Measurements from ENCODE around the gene NAAA.
"Not testable (repeated sequence)": the region's sequence is repeated elsewhere in the genome, so short reads cannot be mapped to it uniquely, and the experiment has no call there.

NAAA gene

DNA sequence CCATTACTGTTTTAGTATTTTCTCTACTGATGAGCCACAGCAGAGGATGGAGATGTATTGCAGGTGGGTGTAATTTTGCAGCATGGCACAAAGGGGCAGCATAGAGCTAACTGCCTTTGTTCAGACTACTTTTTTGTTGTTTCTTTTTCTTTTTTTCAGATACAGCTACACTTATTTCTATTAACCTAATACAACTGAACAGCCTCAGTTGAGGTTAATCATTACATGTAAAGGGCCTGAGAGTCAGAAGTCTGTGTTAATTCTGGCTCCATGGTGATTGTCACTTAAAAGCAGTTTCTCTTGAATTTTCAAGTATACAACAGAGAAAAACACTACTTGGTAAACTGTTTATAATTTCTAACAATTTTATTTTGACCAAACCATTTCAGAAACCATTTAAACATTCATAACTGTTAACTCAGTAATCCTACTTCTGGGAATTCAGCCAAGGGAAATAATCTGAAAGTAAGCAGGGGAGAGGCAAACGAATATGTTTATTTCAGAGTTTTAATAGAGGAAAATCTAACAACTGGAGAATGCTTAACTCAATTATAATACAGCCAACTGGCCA is 24.6 kb downstream of the NAAA start:
- peak; percentile 13 for DNase-seq

DNA sequence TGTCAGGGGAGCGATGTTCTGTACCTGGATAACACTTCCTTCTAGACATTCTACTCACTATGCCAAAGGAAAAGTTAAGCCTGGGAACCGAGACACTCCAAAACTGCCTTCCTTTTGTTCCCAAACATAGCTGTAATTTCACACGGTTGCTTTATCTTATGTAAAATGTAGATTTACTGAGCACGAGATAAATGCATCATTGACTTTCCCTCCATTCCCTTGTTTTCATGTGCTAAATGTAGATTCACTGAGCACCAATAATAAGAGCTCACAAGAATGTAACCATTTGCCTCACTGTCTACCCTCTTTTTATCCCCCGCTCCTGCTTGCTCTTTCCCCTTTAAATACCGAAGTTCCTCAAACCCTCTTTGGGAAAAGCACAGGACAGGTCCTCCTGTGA is 27.8 kb downstream of the NAAA start:
- DNase-seq = no peak

DNA sequence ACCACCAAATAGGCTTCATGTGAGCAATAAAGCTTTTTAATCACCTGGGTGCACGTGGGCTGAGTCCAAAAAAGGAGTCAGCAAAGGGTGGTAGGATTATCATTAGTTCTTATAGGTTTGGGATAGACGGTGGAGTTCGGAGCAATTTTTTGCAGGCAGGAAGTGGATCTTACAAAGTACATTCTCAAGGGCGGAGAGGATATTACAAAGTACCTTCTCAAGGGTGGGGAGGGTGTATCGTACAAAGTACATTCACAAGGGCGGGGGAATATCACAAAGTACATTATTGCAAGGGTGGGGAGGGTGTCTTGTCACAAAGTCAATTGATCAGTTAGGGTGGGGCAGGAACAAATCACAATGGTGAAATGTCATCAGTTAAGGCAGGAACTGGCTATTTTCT is 30.0 kb downstream of the NAAA start:
- not testable (repeated sequence) for DNase-seq

DNA sequence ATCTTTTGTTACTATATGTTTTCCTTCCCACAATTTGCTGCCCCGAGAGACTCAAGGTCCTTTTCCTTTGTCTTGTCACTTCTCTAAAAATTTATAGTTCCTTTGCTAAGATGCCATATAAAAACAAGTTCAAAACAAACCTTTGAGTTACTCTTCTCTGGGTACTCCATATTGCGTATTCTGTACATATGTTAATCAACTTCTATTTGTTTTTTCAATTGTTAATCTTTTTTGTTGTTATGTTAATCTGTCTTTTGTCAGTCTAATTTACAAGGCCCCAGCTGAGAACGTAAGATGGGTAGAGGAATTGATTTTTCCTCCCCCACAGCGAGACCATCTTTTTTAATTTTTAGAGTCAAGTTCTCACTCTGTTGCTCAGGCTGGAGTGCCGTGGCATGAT is 31.4 kb downstream of the NAAA start:
- DNase-seq = no peak

DNA sequence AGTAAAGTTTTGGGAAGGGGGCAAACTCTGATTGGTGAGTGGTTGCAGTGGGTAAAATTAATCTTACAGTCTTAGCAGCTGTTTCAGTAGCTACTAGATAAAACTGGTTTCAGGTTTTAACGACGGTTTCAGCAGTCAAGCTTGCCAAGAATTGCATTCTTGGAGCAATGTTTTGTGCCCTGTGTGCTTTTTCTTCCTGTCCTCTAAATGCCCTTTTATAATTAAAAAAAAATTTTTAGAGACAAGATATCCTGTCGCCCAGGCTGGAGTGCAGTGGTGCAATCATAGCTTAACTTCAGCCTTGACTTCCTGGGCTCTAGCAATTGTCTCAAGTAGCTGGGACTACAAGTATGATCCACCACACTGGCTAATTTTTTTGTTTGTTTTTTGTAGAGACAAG is 32.3 kb downstream of the NAAA start:
- DNase-seq = no peak

DNA sequence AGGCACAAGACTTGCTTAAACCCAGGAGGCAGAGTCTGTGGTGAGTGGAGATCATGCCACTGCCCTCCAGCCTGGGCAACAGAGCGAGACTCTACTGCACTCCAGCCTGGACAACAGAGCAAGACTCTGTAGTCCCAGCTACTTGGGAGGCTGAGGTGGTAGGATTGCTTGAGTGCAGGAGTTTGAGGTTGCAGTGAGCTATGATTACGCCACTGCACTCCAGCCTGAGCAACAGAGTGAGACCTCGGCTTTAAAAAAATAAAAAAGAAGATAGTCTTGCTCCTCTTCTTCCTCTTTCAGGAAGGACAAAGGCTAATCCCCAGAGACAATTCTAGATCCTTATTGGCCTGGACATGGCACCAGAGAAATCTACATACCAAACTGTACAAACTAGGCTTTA is 32.8 kb downstream of the NAAA start:
- DNase-seq = no peak

DNA sequence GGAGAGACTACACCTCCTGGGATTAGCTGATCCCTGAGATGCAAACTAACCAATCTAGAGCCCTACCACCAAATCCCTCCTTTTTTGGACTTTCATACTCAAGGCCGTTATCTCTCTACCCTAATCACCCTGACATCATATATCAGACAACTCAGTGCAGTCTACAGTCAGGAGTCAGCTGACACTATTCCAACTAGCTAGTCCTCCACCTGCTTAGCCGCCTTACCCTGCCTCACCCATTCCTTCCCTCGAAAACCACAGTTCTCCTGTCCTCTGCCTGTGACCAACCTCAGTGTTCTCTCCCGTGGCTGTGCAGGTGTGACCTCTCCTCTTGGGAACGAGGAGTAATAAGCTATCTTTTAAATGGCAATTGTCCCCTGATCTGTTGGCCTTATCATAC is 36.7 kb downstream of the NAAA start:
- DNase-seq = no peak

DNA sequence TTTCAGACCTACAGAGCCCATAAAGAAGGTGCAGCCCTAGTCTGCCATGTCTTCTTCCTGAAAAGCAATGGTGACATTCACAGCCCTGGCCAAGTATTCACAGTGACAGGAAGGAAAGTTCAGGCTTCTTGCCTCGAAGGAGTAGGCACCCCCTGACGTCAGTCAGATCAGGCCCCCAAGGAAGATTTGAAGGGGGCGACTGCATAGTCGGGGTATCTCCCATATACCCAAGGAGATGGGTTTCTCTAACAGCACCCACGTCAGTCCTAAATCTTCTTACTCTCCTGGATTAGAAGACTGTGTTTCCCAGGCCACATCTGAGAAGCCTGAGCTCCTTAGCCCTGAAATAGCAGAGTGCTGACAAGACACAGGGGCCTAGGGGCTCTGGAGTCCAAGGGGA is 38.5 kb downstream of the NAAA start, which contains the start of gene PPEF2:
Gene PPEF2 (minus strand): TSS at position 101 of the 400 bp plus-strand sequence. CDS start 6,127 bp downstream, outside the sequence.
- DNase-seq = no peak

DNA sequence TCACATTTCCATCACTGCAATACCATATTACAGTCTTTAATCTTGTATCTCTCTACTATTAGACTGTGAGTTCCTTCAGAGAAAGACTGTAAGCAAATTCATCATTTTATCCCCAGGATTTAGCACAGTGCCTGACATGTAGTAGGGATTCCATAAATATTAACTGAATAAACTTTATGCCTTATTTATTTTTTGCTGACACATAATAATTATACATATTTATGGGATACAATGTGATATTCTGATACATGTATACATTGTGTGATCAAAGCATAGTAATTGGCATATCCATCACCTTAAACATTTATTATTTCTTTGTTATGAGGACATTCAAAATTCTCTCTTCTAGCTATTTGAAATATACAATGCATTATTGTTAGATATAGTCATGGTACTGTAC is 42.3 kb downstream of the NAAA start:
- no peak for DNase-seq

DNA sequence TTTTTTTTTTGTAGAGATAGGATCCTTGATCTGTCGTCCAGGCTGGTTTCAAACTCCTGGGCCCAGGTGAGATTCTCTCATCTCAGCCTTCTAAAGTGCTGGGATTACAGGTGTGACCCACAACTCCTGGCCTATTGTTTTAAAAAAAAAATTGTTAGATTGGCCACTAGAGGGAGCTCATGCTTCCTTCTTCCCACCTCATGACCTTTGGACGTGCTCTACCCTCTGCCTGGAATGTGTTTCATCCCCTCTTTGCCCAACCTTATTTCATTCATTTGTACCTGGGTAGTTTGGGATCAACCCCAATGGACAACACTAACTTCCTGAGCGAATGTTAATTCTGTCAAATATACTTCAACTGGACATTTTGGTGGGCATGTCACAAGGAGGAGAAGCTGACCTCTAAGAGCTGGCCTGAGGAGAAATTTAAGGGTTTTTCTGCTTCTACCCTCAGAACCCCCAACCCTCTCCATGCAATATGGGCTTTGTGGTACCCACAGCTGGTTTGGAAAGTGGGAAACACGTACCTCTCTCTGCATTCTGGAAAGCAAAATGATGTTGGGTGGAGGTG is 45.0 kb downstream of the NAAA start:
- no peak for DNase-seq

DNA sequence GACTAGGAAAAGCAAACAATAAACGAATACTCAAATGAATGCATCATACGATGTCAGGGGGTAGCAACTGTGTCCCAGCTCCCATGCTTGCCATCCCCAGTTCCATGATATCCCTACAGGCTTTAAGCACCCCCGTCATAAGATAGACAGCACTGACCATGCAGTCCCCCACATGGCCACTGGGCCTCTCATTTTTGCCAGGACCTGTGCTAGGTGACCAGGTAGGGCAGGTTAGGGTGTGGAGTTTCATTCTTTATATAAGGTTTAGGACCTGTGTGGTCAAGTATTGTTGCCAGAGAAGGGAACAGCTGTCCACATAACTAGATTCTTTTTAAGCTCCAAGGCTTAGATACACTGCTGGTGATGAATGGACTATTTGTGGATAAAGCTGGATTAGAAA is 48.3 kb downstream of the NAAA start:
- no peak for DNase-seq

DNA sequence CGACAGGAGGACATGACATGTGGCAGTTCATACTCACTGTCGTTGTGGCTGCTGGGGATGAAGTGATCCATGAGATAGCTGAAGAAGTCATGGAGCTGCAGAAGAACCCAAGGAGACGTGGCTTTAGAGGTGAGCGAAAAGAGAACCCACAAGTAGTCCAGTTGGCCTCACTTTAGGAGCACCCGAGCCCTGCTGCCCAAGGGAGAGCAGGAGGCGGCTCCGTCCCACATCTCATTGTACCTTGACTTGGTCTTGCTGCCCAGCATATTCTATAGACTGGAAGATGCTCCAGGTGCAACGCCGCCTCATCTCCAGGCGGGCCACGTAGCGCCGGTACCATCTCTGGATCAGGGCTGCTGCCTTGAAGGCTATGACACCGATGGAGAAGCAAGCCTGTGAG is 49.2 kb downstream of the NAAA start:
- DNase-seq = no peak

DNA sequence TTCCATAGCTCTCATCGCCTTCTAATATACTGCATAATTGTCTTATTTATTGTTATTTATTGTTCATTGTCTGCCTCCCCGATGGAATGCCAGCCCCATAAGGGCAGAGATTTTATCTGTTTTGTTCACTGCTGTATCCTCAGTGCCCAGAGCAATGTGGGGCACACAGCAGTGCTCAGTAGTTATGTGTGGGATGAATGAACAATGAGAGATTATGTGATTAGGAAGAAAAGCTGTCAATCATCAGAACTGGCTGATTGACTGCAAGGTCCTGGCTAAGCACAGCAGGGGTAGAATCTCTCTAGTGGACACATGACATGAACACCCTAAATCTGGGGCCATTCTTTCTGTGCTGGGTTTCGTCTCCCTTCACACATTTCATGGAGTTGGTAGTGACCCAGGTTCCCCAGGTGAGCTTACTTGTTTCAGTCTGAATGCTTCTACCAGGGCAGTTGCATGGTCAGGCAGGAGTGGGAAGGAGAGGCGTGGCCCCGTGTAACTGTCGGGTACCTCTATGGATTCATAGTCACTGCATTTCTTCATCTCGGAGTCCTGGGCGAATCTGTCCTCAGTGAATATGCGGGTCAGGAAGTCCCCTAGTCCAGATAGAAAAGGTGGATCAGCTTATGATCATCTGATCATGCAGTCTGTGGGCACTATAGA is 51.1 kb downstream of the NAAA start:
- DNase-seq = no peak

DNA sequence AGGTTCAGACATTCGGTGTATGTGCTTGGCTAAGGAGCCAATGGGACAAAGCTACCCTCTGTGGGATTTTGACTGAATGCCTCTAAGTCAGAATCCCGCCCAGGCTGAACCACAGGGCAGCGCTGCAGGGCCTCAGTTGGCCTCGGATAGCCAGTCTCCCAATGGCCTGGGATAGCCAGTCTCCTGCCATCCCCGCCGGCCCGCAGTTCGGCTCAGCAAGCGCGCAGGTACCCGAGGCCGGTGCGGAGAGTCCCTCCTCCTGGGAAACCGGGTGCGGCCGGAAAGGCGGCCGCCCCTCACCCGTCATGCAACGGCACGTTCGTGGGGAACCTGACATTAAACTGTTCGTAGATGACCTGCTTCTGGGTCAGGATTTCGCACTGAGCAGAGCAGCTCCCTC is 54.7 kb downstream of the NAAA start:
- DNase-seq = no peak

DNA sequence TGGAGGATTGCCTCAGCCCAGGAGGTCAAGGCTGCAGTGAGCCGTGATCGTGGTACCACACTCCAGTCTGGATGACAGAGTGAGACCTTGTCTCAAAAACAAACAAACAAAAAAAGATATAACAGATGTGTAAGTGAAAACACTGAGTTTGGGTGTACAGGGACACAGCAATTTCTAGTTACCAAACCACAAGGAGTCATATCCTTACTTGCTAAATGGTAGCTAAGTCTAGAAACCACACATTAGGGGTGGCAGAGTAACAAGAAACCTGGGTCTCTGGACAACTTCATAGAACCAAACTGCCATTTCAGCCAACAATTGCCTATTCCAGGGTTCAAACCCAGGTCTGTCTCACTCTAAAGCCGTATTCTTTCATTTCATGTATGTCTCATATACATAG is 59.3 kb downstream of the NAAA start:
- DNase-seq = no peak

DNA sequence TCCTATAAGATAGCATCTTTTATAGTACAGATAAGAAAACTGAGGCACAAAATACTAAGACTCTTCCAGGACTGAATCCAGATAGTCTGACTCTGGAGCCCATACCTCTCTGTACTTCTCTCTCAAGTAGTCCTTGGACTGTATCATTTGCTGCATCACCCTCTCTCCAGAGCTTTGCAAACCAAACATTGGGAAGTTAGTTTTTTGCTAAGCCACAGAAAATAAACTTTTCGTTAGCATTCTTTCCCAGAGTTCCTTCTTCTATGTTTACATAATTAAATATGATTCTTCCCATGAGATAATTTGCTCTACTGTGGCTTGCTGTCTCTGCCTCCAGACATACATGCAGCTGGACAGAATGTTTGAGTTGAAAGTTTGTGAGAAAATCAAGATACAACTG is 60.5 kb downstream of the NAAA start:
- no peak for DNase-seq

DNA sequence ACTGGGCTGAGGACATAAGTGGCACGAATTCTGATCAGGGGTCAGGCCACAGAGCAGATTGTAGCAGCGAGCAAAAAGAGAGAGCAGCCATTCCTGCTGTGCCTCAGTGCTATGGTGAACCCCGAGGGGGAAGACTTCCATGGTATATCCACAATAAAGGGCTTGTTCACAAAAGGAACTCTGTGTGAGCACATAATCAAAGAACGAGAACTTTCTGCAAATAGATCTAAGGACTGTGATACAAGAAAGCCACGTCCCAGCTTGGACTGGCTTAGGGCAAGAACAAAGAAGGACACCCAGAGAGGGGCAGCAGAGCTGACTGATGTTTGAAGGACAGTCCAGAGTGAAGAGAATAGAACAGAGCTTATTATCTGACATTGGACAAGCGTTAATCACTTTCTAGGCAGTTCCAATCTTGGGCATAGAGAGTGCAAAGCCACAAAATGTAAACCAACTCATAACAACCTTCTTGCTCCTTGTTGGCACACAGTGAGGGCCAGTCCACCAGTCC is 62.5 kb downstream of the NAAA start:
- no peak for DNase-seq

DNA sequence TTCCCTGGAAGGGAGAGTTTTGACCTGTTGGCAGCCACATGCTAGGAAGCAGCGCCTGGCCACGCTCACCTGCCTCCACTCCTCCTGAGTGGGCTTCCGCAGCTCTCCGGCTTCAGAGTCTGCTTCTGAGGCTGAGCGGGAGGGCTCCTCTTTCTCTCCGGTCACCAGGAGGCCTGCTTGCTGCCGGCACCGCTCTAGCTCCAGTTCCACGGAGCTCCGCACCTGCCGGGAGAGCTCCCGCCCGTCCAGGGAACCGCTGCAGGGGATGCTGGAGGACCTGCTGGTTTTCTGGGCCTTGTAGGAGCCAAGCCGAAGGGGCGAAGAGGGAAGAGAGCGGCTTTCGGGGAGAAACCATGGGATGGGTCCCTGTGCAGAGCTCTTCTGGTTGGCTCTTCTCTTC is 64.6 kb downstream of the NAAA start:
- DNase-seq = no peak

DNA sequence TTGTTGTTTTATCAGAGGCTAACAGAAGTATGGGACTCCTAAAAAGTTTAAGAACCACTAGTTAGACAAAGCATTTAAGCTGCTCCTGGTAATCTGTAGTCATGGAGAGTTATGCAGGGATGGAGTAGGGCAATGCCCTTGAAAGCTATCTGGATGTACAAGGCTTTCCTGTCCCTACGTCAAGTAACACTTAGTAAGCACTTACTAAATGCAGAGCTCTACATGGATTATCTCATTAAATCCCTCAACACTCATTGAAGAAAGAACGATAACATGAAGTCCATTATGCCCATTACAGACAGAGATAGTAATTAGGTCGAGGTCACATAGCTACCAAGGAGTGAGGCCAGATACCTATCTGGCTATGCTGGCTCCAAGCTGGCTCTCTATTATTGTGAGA is 71.7 kb downstream of the NAAA start:
- no peak for DNase-seq

DNA sequence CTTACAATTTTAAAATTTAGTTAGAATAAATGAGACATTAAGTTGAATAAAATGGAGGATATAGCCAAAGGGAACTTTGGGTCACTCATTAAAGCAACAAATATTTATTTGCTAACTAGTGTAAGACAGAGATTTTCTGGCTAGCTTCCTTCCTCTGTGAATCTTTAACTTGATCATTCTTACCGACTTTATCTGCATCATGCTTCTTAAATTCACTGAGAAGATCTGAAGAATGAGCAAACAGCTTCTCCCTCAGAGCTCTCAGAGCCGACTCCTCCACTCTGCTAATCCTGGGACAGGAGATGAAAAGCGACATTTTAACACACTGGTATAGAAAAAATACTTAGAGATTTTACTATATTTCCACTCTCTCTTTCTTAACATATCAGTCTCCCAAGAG is 73.7 kb downstream of the NAAA start:
- no peak for DNase-seq

Data from NCI-H1694 (cell line).